Measurements from ENCODE around the gene COQ10B.

DNA sequence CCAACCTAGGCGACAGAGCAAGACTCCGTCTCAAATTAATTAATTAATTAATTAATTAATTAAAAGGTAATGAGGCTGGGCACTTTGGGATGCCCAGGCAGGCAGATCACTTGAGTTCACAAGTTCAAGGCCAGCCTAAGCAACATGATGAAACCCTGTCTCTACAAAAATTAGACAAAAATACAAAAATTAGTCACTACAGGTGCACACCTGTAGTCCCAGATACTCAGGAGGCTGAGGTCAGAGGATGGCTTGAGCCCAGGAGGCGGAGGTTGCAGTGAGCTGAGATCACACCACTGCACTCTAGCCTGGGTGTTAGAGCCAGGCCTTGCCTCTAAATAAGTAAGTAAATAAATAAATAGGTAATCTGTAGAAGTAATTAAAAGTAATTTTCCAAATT is 25.4 kb upstream of the COQ10B start:
- TF ChIP-seq, protein P1, sequence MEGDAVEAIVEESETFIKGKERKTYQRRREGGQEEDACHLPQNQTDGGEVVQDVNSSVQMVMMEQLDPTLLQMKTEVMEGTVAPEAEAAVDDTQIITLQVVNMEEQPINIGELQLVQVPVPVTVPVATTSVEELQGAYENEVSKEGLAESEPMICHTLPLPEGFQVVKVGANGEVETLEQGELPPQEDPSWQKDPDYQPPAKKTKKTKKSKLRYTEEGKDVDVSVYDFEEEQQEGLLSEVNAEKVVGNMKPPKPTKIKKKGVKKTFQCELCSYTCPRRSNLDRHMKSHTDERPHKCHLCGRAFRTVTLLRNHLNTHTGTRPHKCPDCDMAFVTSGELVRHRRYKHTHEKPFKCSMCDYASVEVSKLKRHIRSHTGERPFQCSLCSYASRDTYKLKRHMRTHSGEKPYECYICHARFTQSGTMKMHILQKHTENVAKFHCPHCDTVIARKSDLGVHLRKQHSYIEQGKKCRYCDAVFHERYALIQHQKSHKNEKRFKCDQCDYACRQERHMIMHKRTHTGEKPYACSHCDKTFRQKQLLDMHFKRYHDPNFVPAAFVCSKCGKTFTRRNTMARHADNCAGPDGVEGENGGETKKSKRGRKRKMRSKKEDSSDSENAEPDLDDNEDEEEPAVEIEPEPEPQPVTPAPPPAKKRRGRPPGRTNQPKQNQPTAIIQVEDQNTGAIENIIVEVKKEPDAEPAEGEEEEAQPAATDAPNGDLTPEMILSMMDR (IDR thresholded peaks at IDR 0.05) = no peak
- TF ChIP-seq POLR2A (IDR thresholded peaks at IDR 0.05) = no peak
